EH (cell line): Measurements from ENCODE around the gene CACNA2D4.

Source experiments
- DNase-seq: peaks from one replicate; pipeline ENCODE4 v3.0.0-alpha.2; 2015; ENCODE audit warnings: low read depth

Gene CACNA2D4

DNA sequence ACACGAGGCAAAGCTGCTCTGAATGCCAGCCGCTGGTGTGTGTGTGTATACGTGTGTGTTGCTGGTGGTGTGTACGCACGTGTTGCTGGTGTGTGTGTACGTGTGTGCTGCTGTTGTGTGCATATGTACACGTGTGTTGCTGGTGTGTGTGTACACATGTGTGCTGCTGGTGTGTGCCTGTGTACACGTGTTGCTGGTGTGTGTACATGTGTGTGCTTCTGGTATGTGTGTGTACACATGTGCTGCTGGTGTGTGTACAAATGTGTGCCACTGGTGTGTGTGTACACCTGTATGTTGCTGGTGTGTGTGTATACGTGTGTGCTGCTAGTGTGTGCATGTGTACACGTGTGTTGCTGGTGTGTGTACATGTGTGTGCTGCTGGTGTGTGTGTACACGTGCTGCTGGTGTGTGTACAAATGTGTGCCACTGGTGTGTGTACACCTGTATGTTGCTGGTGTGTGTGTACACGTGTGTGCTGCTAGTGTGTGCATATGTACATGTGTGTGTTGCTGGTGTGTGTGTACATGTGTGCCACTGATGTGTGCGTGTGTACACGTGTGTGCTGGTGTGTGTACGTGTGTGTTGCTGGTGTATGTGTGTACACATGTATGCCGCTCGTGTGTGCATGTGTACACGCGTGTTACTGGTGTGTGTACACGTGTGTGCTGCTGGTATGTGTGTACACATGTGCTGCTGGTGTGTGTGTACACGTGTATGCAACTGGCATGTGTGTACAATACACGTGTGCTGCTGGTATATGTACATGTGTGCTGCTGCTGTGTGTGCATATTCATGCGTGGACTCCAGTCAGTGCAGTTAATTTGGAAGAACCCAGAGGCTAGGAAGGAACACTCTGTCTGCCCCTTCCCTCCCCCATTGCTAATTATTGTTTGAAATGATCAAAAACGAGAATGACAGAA lies 47.2 kb downstream of the CACNA2D4 start:
- no peak for DNase-seq

DNA sequence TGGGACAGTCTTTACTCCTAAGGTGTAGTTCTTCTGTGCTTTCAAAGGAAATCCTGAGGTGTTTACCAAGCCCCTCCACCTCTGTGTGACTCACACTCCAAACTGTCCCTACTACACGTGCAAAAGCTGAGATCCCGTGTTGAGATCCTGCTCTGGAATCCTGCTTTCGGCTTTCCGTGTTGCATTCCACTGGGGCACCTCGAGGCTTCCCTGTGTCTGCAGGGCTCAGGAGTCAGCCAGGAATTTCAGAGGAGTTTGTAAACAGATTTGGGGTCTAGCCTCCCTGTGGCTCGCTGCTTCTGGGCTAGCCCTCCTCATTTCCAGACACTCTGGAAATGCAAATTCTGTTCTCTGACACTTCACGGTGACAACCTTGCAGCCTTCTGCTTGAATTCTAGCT lies 48.4 kb downstream of the CACNA2D4 start:
- no peak for DNase-seq

DNA sequence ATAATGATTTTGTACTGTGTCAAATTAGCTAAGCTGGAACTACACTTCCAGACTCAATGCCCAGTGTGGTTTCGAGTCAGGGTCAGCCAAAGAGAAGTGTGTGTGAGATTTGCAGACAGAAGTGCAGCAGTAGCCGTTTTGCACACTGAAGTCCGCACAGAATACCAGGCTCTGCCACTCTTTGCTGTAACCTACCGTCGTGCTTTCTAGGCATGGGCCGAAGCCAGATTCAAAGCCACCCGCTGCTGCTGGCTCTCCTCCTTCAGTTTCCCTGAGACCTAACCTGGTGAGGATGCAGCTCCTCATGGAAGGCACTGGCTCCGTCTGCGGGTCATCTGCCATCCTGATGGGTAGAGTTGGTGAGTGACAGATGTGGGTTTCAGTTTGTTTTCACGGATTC lies 49.3 kb downstream of the CACNA2D4 start:
- DNase-seq = no peak

DNA sequence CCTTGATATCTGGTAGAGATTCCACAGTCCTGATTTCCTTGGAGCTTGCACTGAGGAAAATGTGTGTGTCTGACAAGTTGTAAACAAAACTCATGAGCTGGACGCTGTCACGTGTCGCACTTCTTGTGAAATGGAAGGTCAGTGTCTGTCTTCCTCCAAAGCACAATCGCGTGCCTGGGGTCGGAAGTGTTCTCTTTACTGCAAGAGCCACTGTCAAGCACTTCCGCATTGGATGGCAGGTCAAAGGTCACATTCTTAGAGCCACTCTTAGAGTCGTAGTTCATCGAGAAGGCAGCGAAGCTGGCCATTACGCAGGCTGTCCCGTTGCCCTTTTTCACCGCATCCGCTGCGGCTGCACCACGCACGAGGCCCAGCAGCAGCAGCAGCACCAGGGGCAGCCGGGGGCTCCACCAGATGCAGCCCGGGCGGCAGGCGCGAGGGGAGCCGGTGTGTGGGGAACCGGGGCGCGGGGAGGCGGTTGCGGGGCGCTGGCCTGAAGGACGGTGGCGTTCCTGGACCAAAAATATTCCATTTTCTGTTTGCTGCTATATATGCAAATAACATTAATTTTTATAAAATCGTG lies 53.1 kb downstream of the CACNA2D4 start:
- DNase-seq = no peak

GRCh38 chr12:1864867-1865266 lies 53.6 kb downstream of the CACNA2D4 start:
- no peak for DNase-seq

DNA sequence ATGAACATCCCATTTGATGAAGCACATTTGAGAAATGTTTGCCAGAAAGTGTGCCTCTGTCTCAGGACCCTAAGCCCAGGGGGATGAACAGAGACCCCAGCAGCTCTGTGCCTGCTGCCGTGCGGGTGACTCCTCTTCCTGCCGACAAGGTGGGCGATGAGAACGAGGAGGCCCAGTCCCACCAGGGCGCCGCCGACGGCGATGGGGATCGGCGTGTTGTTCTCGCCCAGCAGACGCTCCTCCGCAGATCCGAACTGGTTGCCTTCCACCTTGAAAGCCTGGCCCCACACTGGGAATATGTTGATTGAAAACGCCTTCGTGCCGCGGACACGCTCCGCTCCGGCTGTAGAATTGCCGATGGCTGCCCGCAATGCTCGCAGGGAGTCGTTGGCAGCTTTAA lies 54.0 kb downstream of the CACNA2D4 start:
- no peak for DNase-seq

GRCh38 chr12:1863823-1864222 lies 54.6 kb downstream of the CACNA2D4 start:
- no peak for DNase-seq

GRCh38 chr12:1862973-1863372 lies 55.5 kb downstream of the CACNA2D4 start:
- no peak for DNase-seq

DNA sequence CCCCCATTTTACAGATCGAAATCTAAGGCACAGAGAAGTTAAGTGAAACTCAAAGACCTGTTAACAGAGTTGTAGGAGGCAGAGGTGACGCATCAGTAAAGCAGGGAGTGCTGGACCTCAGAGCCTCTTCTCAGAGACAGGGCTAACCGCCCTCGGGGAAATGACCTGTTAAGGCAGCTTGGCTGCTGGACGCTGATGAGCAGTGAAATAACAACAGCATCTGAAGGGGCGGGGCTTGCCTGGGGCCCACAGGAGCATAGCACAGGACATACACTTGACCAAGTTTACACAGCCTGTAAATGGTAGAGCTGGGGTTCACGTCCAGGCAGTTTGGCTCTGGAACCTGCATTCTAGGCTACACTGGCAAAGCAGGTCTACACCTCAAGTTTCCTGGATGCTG lies 58.8 kb downstream of the CACNA2D4 start:
- DNase-seq = peak; percentile 79

DNA sequence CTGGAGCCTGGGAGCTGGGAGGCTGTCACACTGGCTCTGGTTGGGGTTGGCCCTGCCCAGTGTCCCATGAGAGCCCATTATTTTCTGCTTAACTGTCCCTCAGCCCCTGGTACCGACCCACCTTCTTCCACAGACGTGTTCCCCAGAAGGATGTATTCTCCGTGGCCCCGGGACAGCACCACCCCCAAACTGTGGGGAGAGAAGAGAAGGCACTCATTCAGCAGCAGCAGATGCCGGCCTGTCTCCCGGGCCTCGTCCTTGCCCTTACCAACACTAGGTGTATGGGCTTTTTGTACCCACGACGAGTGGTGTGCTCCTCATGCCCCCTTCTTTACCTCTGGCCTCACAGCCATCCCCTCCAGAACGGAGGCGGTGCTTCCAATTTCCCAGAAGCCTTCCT lies 60.0 kb downstream of the CACNA2D4 start:
- no peak for DNase-seq

DNA sequence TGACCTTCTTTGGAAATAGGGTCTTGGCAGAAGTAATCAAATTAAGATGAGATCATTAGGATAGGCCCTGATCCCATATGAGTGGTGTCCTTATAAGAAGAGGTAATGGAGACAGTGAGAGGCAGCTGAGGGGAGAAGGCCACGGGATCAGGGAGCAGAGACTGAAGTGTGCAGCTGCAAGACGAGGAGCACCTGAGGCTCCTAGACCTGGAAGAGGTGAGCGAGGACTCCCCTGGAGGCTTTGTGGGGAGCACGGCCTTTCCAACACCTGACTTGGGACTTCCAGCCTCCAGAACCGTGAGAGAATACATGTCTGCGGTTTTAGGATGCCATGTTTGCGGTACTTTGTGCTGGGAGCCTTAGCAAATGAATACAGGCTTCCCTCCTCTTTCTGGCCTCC lies 60.6 kb downstream of the CACNA2D4 start:
- no peak for DNase-seq

DNA sequence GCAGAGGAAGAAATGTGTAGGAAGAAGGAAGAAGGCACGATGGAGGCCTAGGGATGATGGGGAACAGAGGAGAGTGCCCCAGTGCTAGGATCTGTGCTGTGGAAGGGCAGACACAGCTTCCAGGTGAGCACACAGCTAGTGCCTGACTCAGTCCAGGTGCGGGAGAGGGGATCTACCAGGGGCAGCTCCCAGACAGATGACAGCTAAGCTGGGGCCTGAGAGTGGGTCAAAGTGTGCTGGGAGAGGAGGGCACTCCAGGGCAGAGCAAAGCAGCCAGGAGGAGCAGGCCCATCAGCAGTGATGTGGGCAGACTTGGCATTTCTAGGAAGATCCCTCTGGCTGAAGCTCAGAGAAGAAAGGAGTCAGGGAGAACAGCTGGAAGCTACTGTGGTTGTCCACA lies 61.4 kb downstream of the CACNA2D4 start:
- DNase-seq = no peak

GRCh38 chr12:1855241-1855640 lies 63.2 kb downstream of the CACNA2D4 start:
- DNase-seq = no peak

GRCh38 chr12:1853716-1854115 lies 64.7 kb downstream of the CACNA2D4 start:
- DNase-seq = no peak

DNA sequence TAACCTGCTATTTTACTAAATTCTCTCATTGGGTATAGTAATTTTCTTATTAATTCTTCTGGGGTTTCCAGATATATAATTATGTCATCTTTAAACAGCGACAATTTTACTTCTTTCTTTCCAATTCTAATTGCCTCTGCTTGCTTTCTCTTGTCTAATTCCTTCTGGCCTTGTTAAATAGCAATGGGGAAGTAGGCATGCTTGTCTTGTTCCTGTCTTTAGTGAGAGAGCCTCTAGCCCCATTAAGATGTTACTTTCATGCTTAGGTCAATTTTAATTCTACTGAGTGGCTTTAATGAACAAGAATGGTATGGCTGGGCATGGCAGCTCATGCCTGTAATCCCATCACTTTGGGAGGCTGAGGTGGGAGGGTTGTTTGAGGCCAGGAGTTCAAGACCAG lies 66.4 kb downstream of the CACNA2D4 start:
- no peak for DNase-seq

GRCh38 chr12:1851151-1851701 lies 67.2 kb downstream of the CACNA2D4 start:
- DNase-seq = peak; percentile 65

GRCh38 chr12:1848745-1849144 lies 69.7 kb downstream of the CACNA2D4 start:
- no peak for DNase-seq

DNA sequence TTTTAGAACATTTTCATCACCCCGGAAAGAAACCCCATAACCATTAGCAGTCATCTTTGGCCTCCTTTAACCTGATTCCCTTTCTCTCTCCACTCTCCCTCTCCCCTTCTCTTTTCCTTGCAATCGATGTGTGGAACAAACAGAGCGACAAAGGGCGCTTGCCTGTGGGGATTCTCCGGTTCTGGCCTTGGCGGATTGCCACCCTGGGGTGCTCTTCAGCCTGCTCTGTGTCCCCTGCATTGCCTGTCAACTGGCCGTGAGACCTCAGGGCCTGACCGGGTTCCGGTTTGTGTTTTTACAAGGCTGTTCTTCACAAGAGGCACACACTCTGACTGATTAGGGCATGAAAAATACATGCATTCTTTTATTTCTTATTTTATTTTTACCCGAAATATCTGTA lies 70.3 kb downstream of the CACNA2D4 start:
- no peak for DNase-seq

DNA sequence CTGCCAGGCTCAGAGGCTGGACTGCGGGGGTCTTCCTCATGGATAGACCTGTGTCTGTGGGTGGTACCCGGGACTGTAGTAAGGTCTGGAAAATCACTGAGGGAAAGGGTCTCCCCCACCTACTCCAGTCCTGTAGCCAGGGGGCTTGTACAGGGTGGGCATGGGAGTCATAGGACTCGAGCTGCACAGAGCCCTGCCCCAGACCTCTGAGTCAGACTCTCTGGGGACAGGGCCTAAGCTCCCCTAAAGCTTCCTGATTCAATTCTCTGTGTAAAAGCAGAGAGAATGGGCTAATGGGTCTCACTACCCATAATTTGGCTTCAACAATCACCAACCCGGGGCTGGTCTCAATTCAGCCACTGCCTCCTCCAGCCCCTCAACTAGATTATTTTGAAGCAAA lies 71.0 kb downstream of the CACNA2D4 start:
- no peak for DNase-seq

DNA sequence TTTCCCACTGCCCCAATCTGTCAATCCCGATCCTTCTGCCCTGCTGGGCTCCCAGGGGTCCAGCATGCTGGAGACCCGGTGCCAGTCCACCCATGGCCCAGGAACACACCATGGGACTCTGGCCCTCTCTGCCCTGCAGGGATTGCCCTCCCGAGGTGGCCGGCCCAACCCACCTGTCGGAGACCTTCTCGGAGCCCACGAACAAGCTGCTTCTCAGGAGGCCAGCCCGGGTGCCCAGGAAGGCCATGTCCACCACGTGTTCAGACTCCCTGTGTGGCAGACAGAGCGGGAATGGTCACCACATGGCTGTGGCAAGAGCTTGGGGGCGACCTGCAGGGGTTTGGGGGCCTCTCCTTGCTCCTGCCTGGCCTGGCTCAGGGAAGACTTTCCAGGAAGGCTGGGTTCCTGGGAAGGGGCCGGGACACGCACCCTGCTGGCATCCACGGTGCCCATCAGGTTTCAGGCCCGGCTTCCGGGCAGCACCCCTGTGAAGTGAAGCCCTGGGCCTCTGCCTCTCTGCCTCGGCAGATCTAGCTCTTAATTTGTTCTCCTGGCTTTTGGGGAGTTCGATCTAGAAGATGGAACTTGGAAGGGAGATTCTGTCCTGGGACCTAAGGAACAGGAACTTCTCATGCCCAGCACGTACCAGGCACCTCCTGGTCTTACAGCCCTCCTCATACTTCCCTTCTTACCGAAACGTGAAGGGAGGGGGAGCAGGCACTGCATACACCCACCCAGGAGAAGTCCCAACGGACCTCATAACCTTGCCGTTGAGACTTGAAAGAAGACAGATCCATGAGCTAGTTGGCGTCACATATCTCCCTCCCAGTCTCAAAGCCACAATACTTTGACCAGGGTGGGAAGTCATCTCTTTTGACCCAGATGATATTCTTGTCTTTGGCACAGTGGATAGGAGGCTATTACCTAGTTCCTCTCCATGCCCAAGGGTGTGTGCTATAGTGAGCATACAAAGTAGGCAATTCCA lies 71.7 kb downstream of the CACNA2D4 start:
- DNase-seq = no peak

- DNase-seq = no peak
Observed at GRCh38 chr12:1845886-1846285, 72.6 kb downstream of the CACNA2D4 start.

DNA sequence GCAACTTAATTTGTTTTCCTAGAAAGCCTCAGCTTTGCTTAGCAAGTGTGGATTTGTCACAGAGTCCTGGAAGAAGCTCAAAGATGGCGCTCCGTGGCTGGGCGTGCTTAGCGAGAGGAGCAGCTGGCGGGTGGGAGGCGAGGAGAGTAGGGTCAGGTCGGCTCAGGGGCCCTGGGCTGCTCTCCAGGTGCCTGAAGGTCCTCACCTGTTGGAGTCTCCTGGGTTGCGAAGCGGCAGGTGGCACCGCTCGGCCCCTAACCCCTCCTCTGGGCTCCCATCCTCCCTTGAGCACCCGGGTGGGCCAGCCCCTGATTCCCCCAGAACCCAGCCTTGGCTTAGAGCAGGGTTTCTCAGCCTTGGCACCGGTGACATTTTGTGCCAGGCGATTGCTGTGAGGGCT lies 73.0 kb downstream of the CACNA2D4 start:
- no peak for DNase-seq
